HG03575 (cell line): ENCODE measurements around the gene MGRN1.

ENCODE experiments used
- ATAC-seq: cut with Tn5 transposase; IDR thresholded peaks from one replicate; pipeline ENCODE4 v1.9.1; 2021; ENCODE audit not compliant: unreplicated experiment, insufficient number of reproducible peaks, low FRiP score; ENCODE audit errors: extremely low read depth

Gene MGRN1

DNA sequence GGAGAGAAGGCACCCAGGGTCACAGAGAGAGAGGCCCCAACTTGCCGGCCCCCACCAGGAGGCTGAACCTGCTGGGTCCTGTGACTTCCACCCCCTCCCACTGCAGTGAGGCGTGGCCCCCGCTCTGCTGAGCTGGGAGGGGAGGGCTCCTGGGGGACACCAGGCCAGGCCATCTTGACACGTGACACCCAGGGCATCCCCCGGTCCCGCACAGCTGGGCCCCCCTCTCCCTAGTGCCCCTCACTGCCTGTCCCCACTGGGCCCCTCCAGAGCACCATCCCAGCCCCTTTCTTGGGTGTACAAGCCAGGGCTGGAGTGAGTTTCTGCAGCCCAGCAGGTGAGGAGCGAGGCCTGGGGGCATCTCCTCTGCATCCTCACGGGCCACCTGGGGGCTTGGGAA lies 22.3 kb upstream of the MGRN1 start:
- no peak for ATAC-seq

DNA sequence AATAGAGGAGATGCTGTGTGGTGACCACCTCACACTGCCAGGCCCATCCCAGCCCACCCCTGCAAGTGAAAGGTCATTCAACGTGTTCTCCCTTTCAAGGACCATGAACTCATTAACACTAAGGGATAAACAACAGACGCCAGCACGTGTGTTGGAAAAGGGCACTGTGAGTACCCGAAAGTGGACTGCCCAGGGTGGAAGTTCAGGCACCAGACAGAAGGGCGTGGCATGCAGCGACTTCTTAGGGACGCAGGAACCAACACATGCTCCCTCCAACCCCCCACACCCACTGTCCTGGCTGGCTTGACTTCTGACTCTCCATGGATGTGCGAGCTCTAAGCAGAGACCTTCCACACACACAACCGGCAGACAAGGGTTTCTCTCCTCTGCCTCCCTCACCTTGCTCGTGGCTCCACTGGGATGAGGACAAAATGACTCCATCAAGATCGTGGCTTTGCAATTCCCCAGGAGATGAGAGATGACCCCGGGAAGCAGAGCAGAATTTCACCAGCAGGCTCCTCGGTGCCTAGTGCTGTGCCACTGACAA lies 20.9 kb upstream of the MGRN1 start:
- ATAC-seq: no peak

- no peak for ATAC-seq
Measured at GRCh38 chr16:4604401-4604800, 20.2 kb upstream of the MGRN1 start.

GRCh38 chr16:4606354-4606753 lies 18.3 kb upstream of the MGRN1 start:
- no peak for ATAC-seq

DNA sequence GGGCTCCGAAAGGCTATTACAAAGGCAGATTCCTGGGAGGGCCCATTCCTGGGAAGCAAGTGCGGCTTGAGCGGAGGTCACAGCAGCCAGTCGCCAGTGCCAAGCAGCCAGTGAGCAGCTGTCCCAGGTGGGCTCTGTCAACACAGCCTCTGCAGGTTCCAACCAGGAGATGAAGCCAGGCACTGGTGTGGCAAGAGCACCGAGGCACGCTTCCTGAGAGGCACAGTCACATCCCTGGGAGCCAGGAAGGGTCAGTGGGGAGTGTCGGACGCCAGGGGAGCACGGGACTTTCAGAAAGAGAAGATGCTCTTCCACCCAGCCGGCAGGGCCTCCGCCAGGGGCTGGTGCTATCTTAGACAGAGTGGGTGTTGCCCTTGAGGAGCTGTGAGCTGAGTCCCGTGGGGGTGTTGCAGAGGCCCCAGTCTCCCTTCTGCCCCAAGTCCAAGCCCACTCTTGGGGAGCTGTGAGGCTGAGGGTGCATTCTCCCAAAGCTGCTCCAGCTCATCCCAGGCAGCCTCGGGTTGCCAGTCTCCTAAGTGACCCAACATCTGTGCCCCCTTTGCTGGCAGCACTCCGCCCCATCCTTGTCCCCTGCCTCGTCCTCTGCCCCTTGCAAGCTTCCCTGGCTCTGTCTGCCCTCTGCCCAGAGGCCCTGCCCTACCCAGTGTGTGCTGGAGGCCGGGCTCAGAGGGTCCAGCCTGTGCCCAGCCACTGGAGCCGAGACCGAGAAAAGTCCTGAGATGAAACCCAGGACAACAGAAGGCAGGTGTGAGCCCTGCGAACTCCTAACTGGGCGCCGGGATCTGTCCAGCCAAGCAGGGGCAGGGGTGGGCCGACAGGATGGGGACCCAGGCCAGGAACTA lies 16.6 kb upstream of the MGRN1 start:
- no peak for ATAC-seq

DNA sequence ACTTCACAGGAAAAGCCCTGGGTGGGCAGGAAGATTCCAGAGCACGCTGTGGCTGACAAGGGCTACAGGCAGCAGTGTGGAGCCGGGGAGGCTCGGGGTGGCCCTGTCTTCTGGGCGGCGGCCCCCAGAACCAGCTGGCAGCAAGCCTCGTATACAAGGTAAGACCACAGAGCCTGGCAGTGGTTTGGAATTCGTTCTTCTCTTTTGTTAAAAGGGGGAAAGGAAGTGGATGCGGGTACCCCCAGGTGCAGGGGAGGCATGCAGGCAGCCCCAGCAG lies 16.0 kb upstream of the MGRN1 start:
- ATAC-seq: no peak

- ATAC-seq: no peak
Measured at GRCh38 chr16:4609200-4610010, 15.2 kb upstream of the MGRN1 start.

DNA sequence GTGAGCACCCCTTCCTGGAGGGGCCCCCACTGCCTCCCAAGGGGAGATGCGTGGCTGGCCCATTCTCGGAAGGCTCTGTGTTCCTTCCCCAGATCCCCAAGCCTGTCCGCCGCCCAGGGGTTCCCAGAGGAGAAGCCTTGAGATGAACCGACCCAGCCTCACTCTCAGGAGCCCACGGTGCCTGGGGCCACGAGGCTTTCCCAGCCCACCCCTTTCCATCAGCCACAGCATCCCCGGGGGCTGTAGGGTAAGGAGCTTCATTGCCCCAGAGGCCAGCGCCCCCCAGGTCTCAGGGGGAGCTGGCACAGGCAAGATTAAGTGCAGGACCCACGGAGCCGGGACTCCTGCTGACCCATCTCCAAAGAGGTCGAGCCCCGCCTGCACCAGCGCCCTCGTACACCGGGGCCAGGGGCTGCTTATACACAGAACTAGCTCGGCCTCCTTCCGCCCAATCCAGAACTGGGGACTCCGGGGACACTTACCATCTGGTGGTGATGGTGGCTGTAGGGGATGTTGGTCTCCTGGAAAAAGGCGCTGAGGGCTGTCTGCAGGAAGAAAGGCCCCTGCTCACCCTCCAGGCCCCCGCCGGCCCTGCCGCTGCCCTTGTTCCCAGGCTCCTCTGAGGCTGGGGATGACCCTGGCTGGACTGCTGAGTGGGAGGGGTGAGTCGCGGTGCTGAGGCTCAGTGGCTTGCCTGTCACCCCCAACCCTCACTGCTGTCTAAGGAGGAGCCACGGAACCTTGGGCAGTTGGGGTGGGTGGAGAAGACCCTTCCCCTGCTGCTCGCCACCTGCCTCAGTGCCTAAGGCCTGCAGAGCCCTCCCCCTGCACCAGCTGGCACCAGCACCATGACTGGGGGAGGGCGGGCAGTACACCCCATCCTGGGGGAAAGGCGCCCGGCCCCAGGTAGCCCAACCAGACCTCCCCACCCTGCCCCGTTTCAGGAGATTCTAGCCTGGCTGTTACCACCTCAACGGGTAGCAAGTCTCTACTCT lies 14.3 kb upstream of the MGRN1 start:
- no peak for ATAC-seq

DNA sequence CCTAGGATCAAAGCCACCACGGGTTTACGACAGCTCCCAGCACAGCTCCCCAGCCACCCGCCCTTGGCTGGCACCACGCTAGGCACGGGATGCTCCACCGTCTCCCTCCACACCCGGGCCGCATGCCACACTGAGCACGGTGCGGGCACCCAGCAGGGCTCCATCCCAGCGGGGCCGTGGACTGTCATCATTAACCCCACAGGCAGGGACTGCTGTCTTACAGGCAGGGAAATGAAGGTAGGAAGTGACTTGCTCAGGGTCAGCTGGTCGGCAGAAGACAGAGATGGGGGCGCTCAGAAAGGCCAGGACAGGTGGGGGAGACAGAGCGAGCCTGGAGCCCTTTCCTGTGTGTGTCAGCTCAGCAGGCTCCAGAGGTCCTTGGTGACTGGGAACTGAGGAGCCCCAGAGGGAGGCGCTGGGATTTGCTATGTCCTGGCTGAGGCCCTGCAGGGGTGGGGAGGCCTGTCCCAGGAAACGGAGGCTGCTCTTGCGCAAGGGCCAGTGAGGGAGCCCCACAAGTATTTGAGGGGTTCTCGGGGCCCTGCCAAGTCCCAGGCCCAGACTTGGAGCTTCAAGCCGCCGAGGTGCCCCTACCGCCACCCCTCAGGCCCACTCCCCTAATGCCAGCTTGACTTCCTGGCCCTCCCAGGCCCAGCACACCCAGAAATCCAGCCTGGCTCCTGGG lies 13.1 kb upstream of the MGRN1 start:
- no peak for ATAC-seq

DNA sequence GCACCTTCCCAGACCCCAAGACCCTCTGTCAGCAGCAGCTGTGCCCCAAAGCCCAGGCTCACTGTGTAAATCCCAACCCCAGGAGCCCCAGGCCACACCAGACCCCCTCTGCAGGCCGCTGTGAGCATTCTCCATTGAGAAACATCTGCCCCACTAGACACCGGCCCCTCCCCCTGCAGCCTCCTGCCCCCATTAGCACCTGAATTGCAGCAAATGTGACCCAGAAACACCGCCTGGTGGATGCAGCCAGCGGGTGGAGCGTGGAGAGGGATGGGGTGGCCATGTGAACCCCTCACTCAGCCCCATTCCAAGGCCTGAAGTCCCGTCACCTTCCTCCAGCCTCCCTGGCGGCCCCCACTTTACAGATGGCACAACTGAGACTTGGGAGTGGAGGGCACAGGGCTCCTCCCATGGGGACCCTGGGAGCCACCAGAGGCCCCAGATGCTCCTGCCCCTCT lies 12.1 kb upstream of the MGRN1 start:
- ATAC-seq: no peak

- ATAC-seq: no peak
Measured at GRCh38 chr16:4612977-4613635, 11.5 kb upstream of the MGRN1 start.

DNA sequence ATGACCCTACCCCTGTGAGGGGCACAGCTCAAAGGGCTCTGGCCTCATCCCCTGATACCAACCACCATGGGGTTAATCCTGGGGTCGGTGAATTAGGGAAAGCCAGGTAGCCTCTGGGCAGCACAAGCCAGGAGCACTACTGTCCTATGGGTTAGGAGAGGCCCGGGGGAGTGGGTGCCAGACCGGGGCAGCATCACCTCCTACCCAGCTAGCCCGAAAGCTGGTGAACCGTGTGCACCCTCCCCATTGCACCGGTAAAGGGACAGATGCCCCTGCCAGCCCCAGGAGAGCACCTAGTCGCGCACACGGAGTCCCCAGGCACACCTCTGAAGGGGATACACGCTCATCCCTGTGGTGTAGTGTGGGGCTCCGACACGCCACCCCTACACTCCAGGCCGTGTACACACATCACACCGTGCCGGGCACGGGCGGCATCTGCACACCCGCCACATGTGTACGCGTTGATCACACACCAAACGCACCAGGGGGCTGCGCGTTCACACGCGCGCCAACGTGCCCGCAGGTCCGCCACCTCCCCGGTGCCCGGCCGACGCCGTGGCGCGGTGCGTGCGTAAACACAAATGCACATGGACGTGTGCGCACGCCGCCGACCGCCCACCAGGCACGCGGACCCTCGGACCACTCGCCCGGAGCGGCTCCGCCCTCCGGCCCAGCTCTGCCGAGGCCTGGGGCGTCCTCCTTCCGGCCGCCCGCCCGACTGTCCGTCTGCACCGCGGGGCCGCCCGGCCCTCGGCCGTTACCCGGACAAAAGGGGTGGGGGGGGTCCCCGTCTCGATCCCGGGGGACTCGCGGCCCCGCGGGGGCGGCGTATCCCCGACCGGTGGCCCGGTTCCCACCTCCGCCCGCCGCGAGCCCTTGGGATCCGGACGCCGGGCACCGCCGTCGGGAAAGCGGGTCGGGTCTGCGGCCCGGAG lies 10.7 kb upstream of the MGRN1 start:
- ATAC-seq: no peak

GRCh38 chr16:4614571-4615383 lies 9.8 kb upstream of the MGRN1 start, which contains the start of gene UBALD1:
UBALD1 (minus strand) TSS chr16:4614888; CDS start chr16:4614797, 91 bp downstream.
- ATAC-seq: peak; percentile 36

DNA sequence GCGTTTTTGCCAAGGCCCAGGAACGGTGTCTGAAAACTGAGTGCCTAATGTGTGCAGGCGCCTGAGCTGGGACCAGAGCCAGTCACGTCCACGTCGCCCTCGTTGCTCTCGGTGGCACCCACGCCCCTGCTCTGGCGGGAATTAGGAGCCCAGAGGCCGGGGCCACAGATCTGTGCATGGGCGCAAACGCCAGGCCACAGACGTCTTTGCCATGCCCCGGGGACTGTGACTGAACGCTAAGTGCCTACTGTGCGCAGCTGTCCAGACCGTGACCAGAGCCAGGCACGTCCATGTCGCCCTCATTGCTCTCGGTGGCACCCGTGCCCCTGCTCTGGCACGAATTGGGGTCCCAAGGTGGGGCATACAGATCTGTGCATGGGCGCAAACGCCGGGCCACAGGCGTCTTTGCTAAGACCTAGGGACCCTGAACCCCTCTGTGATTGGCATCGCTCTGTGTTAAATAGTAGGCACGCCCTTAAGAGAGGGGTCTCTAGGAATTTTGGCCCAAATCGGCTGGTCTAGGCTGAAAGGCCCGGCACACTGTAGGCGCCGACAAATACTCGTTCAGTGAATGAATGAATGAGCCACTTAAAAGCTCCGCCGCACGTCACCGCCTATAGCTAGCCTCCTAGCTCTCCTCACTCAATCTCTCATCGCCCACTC lies 9.1 kb upstream of the MGRN1 start:
- ATAC-seq: no peak

DNA sequence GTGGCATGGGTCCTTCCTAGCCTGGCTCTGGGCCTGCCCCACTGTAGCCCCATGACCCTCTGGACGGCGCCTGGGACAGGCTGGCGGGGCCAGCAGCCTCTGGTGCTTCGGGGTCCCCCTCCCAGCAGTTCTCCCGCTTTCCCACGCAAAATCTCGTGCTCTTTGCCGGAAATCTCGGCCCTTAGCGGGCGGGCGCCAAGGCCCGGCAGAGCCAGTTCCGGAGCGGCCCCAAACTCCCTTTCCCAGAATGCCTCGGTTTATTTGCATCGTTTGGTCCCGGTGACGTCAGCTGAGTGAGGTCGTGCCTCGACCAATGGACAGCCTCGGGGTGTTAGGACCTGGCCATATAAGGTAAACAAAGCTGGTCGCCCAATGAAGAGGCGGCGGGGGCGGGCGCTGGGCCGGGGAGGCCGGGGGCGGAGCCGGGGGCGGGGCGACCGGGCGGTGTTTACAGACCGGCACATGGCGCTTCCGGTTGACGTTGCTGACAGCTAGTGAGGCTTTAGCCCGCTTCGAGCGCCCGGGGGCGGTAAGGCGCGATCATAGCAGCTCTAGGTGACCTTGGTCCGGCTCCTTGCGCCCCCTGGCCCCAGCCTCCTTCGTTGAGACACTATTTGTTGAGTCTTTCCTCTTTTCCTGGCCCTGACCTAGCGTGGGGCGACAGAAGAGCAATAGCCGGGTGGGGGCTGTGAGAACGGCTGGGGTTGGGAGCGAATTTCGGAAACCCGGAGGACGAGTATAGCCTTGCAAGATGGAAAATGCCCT lies 8.4 kb upstream of the MGRN1 start:
- peak; percentile 63 for ATAC-seq
